Stimulated activated CD8-positive, alpha-beta memory T cell treated with anti-CD3 and anti-CD28 coated beads, Interleukin-12 subunit alpha, Interleukin-12 subunit beta, amount 100 ng/mL, for 1 hour (primary cell): ENCODE measurements around the gene ILDR2.
"Not testable (repeated sequence)": the region's sequence is repeated elsewhere in the genome, so short reads cannot be mapped to it uniquely, and the experiment has no call there.

ENCODE experiments used
- DNase-seq: peaks from one replicate; pipeline ENCODE4 v3.0.0-alpha.2; 2020; ENCODE audit warnings: low read depth

Gene ILDR2

GRCh38 chr1:166888373-166889111 lies 86.8 kb downstream of the ILDR2 start:
- DNase-seq: no peak

GRCh38 chr1:166884971-166885370 lies 90.4 kb downstream of the ILDR2 start:
- DNase-seq: no peak

- no peak for DNase-seq
Measured at GRCh38 chr1:166884040-166884642, 91.2 kb downstream of the ILDR2 start.

GRCh38 chr1:166882893-166883292 lies 92.4 kb downstream of the ILDR2 start:
- DNase-seq: no peak

- DNase-seq: not testable (repeated sequence)
Measured at GRCh38 chr1:166878173-166878917, 97.0 kb downstream of the ILDR2 start.

- no peak for DNase-seq
Measured at GRCh38 chr1:166876540-166876838, 98.9 kb downstream of the ILDR2 start.

- peak; percentile 98 for DNase-seq
Measured at GRCh38 chr1:166875734-166876539, 99.4 kb downstream of the ILDR2 start, which contains the start of gene TADA1. TSS of gene TADA1 (minus strand) at chr1:166876264. CDS start at chr1:166876233, 31 bp downstream.

GRCh38 chr1:166875302-166875733 lies 100.0 kb downstream of the ILDR2 start:
- DNase-seq: no peak

- DNase-seq: no peak
Measured at GRCh38 chr1:166874464-166874863, 100.9 kb downstream of the ILDR2 start.

- DNase-seq: no peak
Measured at GRCh38 chr1:166870584-166870983, 104.8 kb downstream of the ILDR2 start.

GRCh38 chr1:166869318-166870099 lies 105.8 kb downstream of the ILDR2 start:
- DNase-seq: no peak

- DNase-seq: no peak
Measured at GRCh38 chr1:166868639-166869038, 106.7 kb downstream of the ILDR2 start.

GRCh38 chr1:166865926-166866325 lies 109.4 kb downstream of the ILDR2 start:
- DNase-seq: no peak

- no peak for DNase-seq
Measured at GRCh38 chr1:166859597-166859996, 115.7 kb downstream of the ILDR2 start.

GRCh38 chr1:166858726-166859419 lies 116.5 kb downstream of the ILDR2 start:
- no peak for DNase-seq
